Measurements from ENCODE around the gene ZNF791.
"Not testable (repeated sequence)": the region's sequence is repeated elsewhere in the genome, so short reads cannot be mapped to it uniquely, and the experiment has no call there.

The ZNF791 gene

DNA sequence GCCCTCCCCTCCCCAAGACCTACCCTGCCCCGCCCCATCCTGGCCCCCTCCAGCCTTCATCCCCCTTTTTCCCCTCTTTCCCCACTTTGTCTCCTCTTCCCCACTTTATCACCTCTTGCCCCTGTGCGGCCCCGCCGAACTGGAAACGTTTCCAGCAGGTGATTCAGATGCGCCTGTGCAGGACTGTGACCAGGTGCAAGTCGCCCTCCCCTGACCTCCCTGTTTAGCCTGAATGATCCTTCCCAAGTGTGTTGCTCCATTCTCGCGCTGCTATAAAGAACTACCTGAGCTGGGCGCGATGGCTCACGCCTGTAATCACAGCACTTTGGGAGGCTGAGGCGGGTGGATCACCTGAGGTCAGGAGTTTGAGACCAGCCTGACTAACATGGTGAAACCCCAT lies 25.9 kb downstream of the ZNF791 start:
- DNase-seq, result no peak

DNA sequence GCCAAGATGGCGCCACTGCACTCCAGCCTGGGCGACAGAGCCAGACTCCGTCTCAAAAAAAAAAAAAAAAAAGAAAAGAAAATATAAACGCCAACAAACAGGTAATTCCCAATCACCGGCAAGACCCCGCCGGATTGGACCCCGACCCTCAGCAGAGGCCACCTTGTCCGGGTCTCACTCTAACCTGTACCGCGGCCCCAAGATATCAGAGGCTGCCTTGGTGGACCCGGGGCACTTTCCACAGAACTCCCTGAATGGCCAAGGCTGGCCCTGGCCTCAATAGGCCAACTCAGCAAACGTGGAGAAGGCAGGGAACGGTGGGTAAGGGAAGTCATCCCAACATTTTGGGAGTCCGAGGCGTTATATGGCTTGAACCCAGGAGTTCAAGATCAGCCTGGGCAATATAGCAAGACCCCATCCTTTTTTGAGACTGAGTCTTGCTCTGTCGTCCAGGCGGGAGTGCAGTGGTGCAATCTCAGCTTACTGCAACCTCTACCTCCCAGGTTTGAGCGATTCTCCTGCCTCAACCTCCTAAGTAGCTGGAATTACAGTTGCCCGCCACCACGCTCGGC lies 28.0 kb downstream of the ZNF791 start:
- DNase-seq, result no peak

DNA sequence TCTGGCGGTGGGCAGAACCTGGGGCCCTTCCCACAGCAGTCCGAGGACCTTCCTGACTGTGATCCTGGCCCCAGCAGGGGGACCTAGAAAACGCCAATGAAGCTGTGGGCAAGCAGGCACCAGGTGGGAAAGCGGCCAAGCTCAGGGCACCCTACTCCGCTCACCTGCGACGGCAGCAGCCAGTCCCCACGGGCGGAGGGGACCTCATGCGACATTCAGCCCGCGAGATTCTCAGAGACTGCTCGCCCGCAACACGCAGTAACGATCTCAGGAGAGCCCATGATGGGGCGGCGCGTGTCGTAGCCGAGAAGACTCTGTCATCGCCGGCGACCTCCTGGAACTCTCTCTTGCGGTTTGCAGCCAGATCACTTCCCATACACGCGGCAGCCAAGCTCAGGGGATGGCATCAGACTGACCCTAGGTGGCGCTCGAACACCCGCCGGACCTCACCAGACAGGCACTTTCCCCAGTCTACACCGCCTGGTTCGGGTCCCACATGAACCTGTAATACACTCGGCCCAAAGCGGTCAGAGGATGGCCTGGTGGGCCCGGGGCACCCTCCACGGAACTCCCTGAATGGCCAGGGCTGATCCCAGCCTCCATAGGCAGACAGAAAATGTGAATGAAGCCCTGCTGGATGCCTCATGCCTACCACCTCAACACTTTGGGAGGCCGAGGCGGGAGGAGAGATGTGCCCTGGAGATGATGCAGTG lies 29.3 kb downstream of the ZNF791 start:
- DNase-seq, result peak; percentile 64 to 77 (median 72)

DNA sequence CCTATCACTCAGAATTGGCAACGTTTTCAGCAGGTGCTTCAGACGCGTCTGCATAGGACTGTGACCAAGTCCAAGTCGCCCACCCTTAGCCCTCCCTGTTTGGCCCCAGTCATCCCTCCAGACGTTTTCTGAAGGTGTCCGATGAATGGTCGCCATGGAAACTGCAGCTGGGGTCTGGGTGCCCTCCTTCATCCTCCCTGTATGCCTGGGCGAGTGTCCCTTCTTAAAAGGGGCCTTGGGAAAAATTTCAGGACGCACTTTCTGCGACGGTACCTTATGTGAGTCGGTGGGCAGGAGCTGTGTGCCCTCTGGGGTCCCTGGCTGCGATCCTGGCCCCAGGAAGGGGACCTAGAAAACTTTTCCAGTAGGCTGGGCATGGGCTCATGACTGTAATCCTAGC lies 30.7 kb downstream of the ZNF791 start:
- DNase-seq, result no peak

DNA sequence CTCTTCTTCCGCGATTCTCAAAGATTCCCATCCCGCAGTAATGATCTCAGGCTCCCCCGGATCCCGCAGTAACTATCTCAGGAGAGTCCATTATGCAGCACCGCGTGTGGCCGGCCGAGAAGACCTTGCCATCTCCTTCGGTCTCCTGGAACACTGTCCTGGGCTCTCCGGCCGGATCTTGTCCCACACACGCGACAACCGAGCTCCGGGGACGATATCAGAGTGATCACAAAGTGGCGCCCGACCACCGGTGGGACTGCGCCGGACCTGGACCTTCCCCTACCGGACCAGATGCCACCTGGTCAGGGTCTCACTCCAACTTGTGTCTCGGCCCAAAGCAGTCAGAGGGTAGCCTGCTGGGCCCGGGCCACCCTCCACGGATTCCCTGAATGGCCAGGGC lies 31.8 kb downstream of the ZNF791 start:
- no peak for DNase-seq

DNA sequence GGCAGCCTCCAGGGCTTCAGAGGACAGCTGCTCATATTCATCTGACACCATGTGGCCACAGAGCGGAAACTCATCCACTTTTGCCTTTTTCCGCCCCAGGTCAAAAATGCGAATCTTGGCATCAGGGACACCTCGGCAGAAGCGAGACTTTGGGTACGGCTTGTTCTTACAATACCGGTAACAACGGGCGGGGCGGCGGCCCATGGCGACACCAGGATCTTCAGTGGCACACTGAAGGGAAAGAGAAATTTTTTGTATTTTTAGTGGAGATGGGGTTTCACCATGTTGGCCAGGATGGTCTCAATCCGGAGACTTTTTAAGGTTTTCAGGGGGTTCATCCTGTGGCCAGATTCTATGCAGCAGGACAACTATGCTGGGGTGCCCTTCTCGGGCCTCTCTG lies 33.0 kb downstream of the ZNF791 start:
- DNase-seq, result not testable (repeated sequence)

DNA sequence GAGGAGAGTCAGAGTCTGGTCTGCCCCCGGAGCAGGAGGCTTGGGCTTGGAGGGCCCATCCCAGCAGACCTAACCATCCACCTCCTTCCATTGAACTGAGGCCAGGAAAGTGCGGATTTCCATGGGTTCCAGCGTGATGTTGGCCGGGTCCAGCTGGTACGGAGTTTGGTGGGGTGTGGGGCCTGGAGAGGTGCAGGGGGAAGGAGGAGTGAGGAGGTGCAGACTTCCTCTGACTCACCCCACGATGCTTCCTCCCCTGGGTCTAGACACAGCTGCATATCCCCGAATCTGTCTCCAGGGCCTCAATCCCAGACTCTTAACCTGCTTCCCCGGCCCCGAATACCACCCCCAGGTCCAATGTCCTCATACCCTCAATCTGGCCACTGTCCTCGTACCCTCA lies 35.8 kb downstream of the ZNF791 start:
- no peak for DNase-seq

DNA sequence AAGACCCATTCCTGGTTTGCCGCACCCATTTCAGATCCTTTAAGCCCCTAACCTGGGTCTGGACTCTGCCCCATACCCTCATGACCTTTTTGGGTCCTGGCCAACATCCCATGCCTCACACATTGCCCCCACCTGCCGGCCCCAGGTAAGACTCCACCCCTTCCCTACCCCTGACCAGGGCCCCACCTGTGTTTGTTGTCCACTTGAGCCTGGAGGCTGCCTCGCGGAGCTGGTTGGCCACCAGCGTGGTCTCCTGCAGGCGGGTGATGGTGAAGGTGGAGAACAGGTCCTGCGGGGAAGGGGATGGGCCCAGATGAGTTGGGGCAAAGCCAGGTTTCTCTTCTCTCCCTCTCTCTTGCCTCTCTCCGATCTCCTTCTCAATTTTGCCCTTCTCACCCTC lies 36.3 kb downstream of the ZNF791 start:
- DNase-seq, result no peak

DNA sequence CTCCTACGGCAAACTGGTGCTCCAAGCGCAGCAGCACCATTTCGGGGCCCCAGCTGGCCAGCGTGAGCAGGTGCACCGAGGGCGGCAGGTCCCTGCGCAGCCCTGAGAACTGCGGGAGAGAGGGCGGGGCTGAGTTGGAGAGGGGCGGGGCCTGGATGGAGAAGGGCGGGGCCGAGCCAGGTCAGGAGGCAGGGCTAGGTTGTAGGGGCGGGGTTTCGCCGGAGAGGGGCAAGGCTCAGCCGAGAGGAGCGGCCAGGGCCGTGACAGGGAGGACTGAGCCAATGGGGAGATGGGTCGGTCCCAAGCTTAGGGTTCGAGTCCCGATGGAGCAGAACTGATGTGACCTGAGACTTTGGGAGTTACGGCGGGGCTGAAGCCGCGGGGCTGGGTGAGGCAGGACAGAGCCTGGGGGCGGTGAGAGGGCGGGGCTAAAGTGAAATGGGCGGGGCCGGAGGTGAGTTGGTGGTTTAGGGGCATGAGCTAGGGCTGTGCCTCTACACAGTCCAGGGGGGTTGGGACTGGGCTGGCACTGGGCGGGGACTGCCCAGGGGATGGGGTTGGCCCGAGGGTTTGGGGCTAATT lies 36.9 kb downstream of the ZNF791 start:
- peak in 3 of 6 experiments; percentile 24 to 34 (median 34) for DNase-seq

DNA sequence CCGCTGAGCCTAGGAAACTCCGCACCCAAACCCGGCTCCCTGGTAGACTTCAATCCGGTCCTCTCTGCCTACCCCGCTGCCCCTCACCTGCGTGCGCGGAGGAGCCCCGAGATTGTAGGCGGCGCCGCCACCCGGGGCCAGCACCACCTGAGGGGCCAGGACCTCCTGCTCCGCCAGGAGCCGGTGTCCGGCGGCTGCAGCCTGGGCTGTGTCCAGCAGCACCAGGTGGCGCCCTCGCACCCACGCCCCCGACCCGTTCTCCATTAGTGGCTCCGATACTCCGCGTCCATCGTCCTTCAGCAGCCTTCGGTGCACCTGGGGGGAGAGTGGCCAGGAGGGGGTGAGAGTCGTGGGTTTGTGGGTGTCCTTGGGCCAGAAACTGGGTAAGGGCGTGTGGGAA lies 37.4 kb downstream of the ZNF791 start:
- DNase-seq, result no peak

DNA sequence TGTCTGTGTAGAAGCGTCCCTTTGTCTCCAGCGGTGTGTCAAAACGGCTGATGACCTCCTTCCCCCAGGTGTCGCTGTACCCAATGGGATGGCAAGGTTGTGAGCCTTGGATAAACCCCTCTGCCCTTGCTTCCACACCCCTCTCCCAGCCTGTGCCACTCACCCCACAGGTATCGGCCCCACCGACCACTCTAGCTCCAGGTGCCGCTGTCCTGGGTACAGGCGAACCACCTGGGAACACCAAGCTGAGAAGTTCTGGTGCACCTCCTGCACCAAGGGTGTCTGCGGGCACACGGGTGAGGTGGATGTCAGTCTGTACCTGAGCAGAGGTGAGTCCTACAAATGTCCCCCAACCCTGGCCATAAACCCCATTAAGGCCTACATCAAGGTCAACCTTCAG lies 39.2 kb downstream of the ZNF791 start:
- no peak for DNase-seq

DNA sequence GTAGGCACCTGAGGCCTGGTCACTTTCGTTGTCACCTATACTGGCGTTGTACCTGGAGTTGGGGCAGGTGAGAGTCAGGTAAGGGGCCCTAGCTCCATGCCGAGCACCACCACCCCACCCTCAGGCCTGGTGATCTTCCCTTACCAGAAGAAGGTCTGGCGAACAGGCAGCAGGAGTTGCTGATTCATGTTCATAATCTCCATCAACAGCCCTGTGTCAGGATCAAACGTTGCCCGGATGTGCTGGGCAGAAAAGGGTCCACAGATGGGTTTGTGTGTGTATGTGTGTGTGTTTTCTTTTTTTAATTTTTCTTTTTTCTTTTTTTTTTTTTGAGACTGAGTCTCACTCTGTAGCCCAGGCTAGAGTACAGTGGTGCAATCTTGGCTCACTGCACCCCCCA lies 41.5 kb downstream of the ZNF791 start:
- no peak for DNase-seq

DNA sequence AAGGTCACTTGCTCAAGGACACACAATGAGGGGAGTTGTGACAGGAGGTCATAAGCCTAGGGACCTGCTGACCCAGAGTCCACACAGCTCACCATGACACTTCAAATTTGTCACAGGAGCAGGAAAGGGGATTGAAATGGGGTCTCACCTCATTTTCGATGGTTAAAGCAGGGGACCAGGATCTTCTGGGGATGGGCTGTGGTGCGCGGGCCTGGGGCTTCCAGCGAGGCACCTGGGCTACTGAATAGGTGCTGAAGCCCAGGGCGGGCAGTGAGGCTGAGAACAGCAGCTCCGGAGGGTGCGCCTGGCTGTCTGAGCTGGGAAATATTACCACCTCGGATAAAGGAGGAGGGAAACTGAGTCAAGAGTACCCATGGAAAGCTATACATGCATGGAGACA lies 44.8 kb downstream of the ZNF791 start:
- DNase-seq, result no peak

DNA sequence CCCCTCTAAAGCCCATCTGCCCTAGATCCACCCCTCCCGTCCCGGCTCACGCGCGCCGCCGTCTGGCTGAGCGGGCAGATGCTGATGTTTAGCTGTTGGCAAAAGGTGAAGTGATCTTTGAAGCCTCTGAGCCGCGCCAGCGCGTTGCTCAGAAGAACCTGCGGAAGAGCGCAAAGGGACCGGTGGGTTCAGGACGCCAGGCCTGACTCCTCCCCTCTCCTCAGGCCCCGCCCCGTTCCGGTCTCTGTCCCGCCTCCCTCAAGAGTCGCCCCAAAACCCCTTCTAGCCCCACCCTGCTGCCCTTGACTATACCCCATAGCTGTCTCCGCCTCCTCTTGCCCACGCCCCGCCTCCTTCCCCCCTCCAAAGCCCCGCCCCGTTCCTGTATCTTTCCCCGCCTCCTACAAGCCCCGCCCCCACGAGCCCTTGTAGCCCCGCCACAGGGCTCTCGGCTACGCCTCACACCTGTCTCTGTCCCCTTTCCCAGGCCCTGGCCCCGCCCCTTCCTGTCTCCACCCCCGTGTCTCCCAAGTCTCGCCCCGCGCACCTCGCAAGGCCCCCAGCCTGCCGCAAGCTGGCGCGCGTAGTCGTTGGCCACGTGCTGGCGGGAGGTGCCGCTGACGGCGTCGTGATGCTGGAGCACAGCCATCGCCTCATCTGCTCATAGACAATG lies 46.3 kb downstream of the ZNF791 start:
- peak in 1 of 6 experiments; percentile 5 for DNase-seq

DNA sequence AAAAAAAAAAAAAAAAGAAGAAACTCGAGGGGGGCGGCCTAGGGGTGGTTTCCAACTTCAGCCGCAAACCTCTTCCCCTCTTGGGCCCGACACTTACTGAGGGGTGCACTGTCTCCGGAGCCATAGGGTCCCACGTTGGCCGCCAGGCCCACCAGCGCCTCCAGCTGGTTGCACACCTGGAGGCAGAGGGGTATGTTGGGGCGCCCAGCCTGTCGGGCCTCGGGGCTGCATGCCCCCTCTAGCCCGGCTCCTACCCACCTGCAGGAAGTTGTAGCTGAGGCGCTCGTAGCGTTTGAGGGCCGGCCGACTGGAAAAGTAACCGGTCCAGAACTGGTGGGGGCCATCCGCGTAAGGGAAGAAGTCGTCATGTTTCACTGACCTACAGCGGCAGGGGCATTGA lies 47.2 kb downstream of the ZNF791 start:
- no peak for DNase-seq

DNA sequence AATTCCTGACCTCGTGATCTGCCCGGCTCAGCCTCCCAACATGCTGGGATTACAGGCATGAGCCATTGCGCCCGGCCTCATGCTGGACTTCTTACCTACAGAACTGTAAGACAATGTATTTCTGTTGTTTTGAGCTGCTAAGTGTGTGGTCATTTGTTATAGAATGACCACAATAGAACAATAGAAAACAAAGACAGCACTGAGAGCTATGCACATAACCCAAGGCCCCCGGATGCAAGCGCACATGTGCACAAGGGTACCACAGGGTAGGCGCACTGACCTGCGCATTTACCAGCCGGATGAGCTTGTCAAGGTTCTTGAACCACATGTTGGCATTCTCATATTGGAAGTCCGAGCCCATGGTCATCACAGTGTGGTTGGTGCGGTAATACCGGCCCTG lies 50.3 kb downstream of the ZNF791 start:
- DNase-seq, result no peak

DNA sequence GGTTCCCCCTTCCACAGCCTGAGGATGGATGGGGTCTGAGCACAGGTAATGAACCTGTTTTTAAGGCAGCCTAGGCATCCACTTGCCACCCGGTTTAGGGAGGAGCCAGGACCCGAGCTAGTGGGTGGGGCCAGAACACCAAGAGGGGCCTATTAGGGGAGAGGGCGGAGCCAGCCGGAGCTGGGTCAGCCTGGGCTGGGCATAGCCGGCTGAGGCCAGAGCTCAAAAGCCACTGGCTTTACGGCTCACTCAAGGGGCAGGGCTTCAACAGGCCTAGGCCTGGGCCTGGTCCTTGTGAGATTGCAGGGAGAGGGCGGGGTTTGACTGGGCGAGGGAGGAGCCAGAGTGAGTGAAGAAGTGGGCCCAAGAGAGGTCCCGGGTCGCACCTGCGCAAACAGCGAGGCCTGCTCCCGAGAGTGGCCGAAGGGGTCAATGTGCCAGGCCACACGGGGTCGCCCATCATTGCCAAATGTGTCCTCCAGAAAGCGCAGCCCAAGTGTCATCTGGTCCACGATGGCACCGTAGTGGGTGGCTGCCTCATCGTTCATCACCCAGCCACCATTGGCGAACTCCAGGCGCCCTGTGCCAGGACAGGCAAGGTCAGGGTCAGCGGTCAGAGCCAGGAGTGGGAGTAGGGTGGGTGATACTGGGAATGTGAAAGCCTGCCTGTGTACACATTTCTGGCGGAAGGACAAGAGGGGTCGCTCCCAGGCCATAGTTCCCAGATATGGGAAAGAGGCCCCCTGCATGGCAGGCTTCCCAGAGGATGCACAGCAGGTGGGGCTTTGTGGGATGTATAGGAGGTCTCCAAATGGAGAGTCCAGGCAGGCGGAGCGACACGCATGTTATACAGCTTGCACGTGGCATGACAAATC lies 53.9 kb downstream of the ZNF791 start:
- no peak for DNase-seq

DNA sequence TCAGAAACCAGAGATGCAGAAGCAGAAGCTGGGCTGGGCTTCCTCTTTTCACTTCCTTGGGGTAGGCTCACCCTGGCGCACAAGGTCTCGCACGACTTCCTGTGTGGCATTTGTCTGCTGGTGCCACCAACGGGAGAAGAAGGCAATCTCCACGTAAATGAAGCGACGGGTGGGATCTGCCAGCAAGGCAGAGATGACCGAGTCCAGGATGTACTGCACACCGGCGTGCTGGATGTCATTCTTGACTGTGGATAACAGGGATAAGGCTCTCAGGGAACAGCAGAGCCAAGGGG lies 54.5 kb downstream of the ZNF791 start:
- peak; percentile 27 to 61 (median 42) for DNase-seq

DNA sequence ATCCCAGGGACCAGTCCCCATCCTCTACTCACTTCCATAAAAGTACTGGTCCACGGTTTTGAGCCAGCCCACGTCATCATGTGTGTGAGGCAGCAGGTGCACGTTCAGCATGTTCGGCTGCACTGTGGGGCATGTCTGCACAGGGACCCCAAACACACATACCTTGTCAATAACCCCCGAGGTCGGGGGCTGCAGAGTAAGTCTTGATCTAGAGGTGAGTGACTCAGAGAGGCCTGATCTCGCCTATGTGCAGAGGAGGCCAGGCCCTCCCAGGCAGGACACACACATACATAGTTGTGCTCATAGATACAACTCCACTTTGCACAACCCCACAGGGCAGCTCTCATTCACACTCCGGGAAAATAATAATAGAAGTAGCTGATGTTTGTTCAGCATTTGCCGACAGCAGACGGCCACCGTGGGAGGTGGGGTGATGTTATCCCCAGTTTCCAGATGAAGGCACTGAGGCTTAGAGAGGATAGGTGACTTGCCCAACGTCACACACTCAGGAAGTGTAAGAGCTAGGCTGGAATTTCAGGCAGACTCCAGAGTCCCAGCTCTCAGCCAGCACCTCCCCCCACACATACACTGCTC lies 55.0 kb downstream of the ZNF791 start:
- DNase-seq, result peak in 2 of 6 experiments; percentile 35 to 38

DNA sequence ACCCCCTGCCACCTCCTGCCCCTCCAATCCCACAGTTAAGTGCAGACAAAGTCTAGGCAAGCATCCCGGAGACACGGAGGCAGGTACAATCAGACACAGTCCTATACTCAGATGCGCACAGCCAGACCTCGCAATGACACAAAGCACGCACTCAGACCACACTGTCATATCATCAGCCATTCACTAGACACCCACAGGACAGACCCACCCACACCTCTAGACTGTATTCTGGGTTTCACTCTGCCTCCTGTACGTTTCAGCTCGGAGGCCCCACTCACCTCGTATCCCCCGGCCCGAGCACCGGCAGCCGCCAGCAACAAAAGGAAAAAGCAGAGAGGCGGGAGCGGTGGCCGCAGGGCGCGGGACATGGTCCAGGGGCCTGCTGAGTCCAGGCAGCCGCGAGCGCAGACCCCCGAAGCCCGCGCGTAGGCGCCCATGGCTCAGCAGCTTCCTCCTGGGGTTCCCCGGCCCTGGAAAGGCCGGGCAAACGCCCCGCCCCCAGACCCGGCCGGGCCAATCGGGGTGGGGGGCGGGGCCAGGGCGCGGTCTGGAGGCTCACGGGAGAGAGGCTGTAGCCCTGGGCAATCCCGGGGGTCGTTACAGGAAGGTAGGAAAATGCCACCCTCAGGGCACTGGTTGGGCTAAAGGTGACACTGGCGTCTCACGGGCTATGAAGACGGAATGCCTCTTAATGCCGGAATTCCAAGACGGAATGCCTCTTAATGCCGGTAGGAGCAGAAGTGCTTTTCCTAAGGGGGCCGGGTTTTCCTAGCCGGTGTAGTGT lies 55.7 kb downstream of the ZNF791 start, which contains the start of the genes MAN2B1 and WDR83:
MAN2B1 (minus strand) TSS at position 478 of the 784 bp plus-strand sequence; CDS start at position 437, 41 bp downstream.
WDR83 (plus strand) TSS at position 543 of the 784 bp plus-strand sequence. CDS start 2,984 bp downstream, outside the sequence.
- DNase-seq, result peak; percentile 53 to 80 (median 72)

DNA sequence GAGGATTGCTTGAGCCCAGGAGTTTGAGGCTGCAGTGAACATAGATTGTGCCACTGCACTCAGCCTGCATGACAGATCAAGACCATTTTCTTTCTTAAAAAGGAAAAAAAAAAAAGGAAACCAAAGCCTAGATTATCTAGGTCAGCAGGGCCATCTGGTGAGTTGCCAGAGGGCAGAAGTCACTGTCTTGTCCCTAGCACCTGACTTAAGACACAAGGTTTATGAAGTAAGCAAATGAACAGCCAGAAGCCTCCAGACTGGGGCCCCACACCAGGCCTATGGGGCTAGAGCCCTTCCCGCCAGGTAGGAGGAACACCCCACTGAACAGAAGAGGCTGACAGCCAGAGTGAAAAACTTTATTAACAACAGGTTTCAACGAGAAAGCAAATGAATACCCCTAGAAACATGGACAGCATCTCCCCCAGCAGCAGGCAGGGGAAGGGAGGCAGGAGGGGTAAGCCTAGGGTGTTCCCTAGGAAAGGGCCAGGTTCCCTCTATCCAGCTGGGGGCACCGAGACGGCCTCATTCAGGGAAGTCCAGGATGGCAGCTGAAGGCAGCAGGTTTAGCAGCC lies 57.1 kb downstream of the ZNF791 start:
- no peak for DNase-seq
